HepG2 (cell line): ENCODE results near the gene HYPK. TPM values are rescaled to one million over a fixed set of nuclear protein-coding genes. Genes with fewer than 3 reads are reported as not detected.

ENCODE experiments used
- ARHGAP35 ChIP-seq: sonication (generic); formaldehyde crosslinking; IDR thresholded peaks from 2 replicates; pipeline ENCODE4 v1.9.0; 2022; ENCODE audit warnings: mild to moderate bottlenecking, inconsistent platforms, moderate library complexity, missing genetic modification reagents, borderline replicate concordance
- FOXA1 ChIP-seq, 2 experiments: fragments of 450-650 bp in 1 of 2; sonication (generic) in 1 of 2; formaldehyde crosslinking in 1 of 2; IDR thresholded peaks; 2 replicates each; pipeline versions ENCODE4 v1.4.0 to v1.6.1; 2016 to 2020; ENCODE audit warnings: missing genetic modification reagents in 1 of 2
- FOXJ3 ChIP-seq: sonication (generic); formaldehyde crosslinking; IDR thresholded peaks from 2 replicates; pipeline ENCODE4 v1.4.0; 2020; ENCODE audit warnings: missing genetic modification reagents, mild to moderate bottlenecking, borderline replicate concordance
- GATAD1 ChIP-seq: IDR thresholded peaks from 2 replicates; pipeline ENCODE4 v1.6.1; 2016; ENCODE audit warnings: missing genetic modification reagents, missing compliant biosample characterization
- HDAC2 ChIP-seq: sonication (generic); formaldehyde crosslinking; IDR thresholded peaks from 2 replicates; pipeline ENCODE4 v1.4.0; 2020; ENCODE audit warnings: missing genetic modification reagents
- HDAC6 ChIP-seq: fragments of 200-600 bp; sonication (generic); IDR thresholded peaks from 2 replicates; pipeline ENCODE4 v1.7.0; 2017; ENCODE audit warnings: mild to moderate bottlenecking, antibody characterized with exemption, low read length, low read depth
- KMT2B ChIP-seq: IDR thresholded peaks from 2 replicates; pipeline ENCODE4 v1.6.1; 2016; ENCODE audit warnings: missing genetic modification reagents, missing compliant biosample characterization
- NFYC ChIP-seq: IDR thresholded peaks from 2 replicates; pipeline ENCODE4 v1.6.1; 2016; ENCODE audit warnings: missing genetic modification reagents, missing compliant biosample characterization
- NRL ChIP-seq: sonication (generic); formaldehyde crosslinking; IDR thresholded peaks from 2 replicates; pipeline ENCODE4 v1.5.0; 2020; ENCODE audit warnings: missing genetic modification reagents, mild to moderate bottlenecking, moderate library complexity, borderline replicate concordance
- PCBP2 ChIP-seq: fragments of 200-400 bp; formaldehyde crosslinking; optimal IDR thresholded peaks from 2 replicates; pipeline ENCODE3; 2018; ENCODE audit warnings: low read length, low read depth; ENCODE audit not compliant: poor library complexity, severe bottlenecking
- SKI ChIP-seq: fragments of 450-650 bp; IDR thresholded peaks from one replicate; pipeline ENCODE4 v1.6.1; 2018; ENCODE audit warnings: mild to moderate bottlenecking; ENCODE audit not compliant: partially characterized antibody
- TCF7L2 ChIP-seq: IDR thresholded peaks from 2 replicates; pipeline ENCODE4 v1.6.1; 2011; ENCODE audit warnings: mild to moderate bottlenecking, low read depth, low read length, moderate library complexity
- ZBTB7B ChIP-seq: sonication (generic); formaldehyde crosslinking; IDR thresholded peaks from 2 replicates; pipeline ENCODE4 v1.4.0; 2020; ENCODE audit warnings: missing genetic modification reagents
- ZNF10 ChIP-seq: sonication (generic); formaldehyde crosslinking; IDR thresholded peaks from 2 replicates; pipeline ENCODE4 v1.4.0; 2020; ENCODE audit warnings: mild to moderate bottlenecking, low read depth, missing genetic modification reagents, borderline replicate concordance
- ZNF20 ChIP-seq: sonication (generic); formaldehyde crosslinking; IDR thresholded peaks from 2 replicates; pipeline ENCODE4 v1.4.0; 2020; ENCODE audit warnings: mild to moderate bottlenecking, moderate library complexity, missing genetic modification reagents
- ZNF263 ChIP-seq: sonication (generic); formaldehyde crosslinking; IDR thresholded peaks from 2 replicates; pipeline ENCODE4 v1.4.0; 2020; ENCODE audit warnings: missing genetic modification reagents
- ZNF577 ChIP-seq: sonication (generic); formaldehyde crosslinking; IDR thresholded peaks from 2 replicates; pipeline ENCODE4 v1.4.0; 2020; ENCODE audit warnings: mild to moderate bottlenecking, low read depth, missing genetic modification reagents, borderline replicate concordance
- ZNF598 ChIP-seq: sonication (generic); formaldehyde crosslinking; IDR thresholded peaks from 2 replicates; pipeline ENCODE4 v1.5.1; 2020; ENCODE audit warnings: mild to moderate bottlenecking, missing genetic modification reagents, borderline replicate concordance
- ZNF614 ChIP-seq: IDR thresholded peaks from 2 replicates; pipeline ENCODE4 v1.6.1; 2018; ENCODE audit warnings: missing biosample characterization, missing genetic modification reagents, inconsistent platforms, borderline replicate concordance
- ZNF644 ChIP-seq: IDR thresholded peaks from 2 replicates; pipeline ENCODE4 v1.6.1; 2016; ENCODE audit warnings: low read depth
- polyA plus RNA-seq, 8 experiments: library from polyadenylated mRNA; depleted of rRNA in 3 of 8; stranded (reverse) in 7 of 8; unstranded in 1 of 8; fragments of >200 nt; fragmentation: Illumina TruSeq in 4 of 8; extraction: Trizol in 4 of 8; gene quantifications; 2 replicates each; pipeline versions ENCODE4 v1.2.1 to v1.2.3, GENCODE V29; 2011 to 2016; ENCODE audit warnings: low read depth in 4 of 8, missing spikeins in 1 of 8, mixed read lengths in 1 of 8; ENCODE audit not compliant: insufficient read depth in 1 of 8
- total RNA-seq, 5 experiments: library from RNA; depleted of rRNA; stranded (reverse); fragments of >200 nt; fragmentation: Illumina TruSeq; extraction: Trizol; gene quantifications; 2 replicates each; pipeline ENCODE4 v1.2.3, GENCODE V29; 2016; ENCODE audit warnings: low read depth in 1 of 5
- TF ChIP-seq, protein P1 (sequence below): sonication (generic); formaldehyde crosslinking; conservative IDR thresholded peaks from 2 replicates; pipeline ENCODE4 v1.4.0; 2020; ENCODE audit warnings: missing genetic modification reagents
- TF ChIP-seq, protein P2 (sequence below): sonication (generic); formaldehyde crosslinking; IDR thresholded peaks from 2 replicates; pipeline ENCODE4 v1.4.0; 2020; ENCODE audit warnings: mild to moderate bottlenecking, missing genetic modification reagents
- TF ChIP-seq, protein P3 (sequence below): IDR thresholded peaks from 2 replicates; pipeline ENCODE4 v1.6.1; 2016; ENCODE audit warnings: mild to moderate bottlenecking
- TF ChIP-seq, protein P4 (sequence below): sonication (generic); formaldehyde crosslinking; IDR thresholded peaks from 2 replicates; pipeline ENCODE4 v1.4.0; 2020; ENCODE audit warnings: mild to moderate bottlenecking, missing genetic modification reagents

The HYPK gene
- total and polyA plus RNA-seq, 2 of the 13 experiments (the other 11 are each of a cell fraction or from before 2014, with no cell fraction given), result 13.5 to 16.5 TPM

DNA sequence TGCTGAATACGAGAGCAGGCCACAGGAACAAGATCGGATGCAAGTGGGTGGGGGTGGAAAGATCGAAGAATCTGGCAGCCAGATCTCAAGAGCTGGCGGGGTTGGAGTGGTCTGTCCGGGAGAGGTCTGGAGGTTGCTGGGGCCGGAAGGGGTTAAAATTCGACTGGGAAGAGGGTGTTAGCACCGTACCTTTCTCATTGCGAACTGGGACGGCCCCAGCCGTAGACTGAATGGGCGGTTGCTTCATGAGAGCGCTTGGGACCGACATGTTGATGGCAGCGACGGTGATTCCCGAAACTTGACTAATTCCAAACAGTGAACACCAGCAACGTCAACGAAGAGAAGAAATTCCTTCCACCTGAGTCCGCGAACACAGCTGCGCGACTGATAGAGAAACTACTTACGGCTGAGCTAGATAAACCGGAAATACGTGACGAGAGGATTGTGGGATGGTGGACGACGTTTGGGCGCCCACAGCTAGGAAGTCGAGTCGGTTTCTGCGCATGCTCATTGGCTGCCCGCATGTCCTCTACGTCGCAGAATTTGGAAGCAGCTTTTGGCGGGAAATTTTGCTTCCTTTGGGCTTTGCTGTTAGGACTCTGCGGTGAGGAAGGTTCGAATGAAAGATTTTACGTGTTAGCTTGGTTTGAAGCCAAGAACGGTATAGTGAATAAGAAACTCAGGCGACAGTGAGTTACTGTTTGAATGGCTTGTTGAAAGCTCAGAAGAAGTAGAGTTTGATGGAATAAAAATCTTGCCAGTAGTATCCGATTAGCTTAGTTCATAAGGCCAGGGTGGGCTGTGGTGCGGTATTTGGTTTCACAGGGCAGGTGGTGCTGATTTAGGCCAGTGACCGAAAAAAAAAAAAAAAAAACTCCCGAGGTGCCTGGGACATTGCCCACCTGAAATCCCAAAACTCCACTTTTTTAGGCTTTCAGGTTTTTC lies 24.2 kb downstream of the HYPK start, which contains the start of gene MFAP1 (continued):
- TF ChIP-seq, protein P1, sequence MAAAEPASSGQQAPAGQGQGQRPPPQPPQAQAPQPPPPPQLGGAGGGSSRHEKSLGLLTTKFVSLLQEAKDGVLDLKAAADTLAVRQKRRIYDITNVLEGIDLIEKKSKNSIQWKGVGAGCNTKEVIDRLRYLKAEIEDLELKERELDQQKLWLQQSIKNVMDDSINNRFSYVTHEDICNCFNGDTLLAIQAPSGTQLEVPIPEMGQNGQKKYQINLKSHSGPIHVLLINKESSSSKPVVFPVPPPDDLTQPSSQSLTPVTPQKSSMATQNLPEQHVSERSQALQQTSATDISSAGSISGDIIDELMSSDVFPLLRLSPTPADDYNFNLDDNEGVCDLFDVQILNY (CRISPR knock-in tag), result peak; percentile 77
- TF ChIP-seq TCF7L2, result no peak
- TF ChIP-seq ZNF263 (CRISPR knock-in tag), result peak; percentile 70; the same call in 1 of the 2 replicates
- TF ChIP-seq ZNF644 (CRISPR knock-in tag), result no peak
- TF ChIP-seq, protein P2, sequence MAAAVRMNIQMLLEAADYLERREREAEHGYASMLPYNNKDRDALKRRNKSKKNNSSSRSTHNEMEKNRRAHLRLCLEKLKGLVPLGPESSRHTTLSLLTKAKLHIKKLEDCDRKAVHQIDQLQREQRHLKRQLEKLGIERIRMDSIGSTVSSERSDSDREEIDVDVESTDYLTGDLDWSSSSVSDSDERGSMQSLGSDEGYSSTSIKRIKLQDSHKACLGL (CRISPR knock-in tag), result no peak
- peak; percentile 96 for TF ChIP-seq GATAD1
- TF ChIP-seq, protein P3, sequence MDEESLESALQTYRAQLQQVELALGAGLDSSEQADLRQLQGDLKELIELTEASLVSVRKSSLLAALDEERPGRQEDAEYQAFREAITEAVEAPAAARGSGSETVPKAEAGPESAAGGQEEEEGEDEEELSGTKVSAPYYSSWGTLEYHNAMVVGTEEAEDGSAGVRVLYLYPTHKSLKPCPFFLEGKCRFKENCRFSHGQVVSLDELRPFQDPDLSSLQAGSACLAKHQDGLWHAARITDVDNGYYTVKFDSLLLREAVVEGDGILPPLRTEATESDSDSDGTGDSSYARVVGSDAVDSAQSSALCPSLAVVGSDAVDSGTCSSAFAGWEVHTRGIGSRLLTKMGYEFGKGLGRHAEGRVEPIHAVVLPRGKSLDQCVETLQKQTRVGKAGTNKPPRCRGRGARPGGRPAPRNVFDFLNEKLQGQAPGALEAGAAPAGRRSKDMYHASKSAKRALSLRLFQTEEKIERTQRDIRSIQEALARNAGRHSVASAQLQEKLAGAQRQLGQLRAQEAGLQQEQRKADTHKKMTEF, result peak; percentile 80
- TF ChIP-seq, protein P4, sequence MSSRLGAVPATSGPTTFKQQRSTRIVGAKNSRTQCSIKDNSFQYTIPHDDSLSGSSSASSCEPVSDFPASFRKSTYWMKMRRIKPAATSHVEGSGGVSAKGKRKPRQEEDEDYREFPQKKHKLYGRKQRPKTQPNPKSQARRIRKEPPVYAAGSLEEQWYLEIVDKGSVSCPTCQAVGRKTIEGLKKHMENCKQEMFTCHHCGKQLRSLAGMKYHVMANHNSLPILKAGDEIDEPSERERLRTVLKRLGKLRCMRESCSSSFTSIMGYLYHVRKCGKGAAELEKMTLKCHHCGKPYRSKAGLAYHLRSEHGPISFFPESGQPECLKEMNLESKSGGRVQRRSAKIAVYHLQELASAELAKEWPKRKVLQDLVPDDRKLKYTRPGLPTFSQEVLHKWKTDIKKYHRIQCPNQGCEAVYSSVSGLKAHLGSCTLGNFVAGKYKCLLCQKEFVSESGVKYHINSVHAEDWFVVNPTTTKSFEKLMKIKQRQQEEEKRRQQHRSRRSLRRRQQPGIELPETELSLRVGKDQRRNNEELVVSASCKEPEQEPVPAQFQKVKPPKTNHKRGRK (CRISPR knock-in tag), result no peak
- TF ChIP-seq SKI, result peak; percentile 44
- 0 out of 2 replicates have a peak, but pooled peaks have one; percentile 27 for TF ChIP-seq ZNF614 (CRISPR knock-in tag)
- TF ChIP-seq ARHGAP35 (CRISPR knock-in tag), result 0 out of 2 replicates have a peak, but pooled peaks have one; percentile 44
- TF ChIP-seq ZNF10 (CRISPR knock-in tag), result no peak
- TF ChIP-seq ZBTB7B (CRISPR knock-in tag), result no peak
- no peak for TF ChIP-seq ZNF577 (CRISPR knock-in tag)
- no peak for TF ChIP-seq HDAC6
- TF ChIP-seq PCBP2, result no peak
- 0 out of 2 replicates have a peak, but pooled peaks have one; percentile 29 for TF ChIP-seq ZNF598
- TF ChIP-seq FOXA1 (IDR thresholded peaks at IDR 0.05), result no peak
- TF ChIP-seq FOXA1 (CRISPR knock-in tag; IDR thresholded peaks at IDR 0.05), result no peak
- peak; percentile 83 for TF ChIP-seq HDAC2 (CRISPR knock-in tag)
- TF ChIP-seq NFYC (CRISPR knock-in tag), result peak; percentile 53; the same call in 1 of the 2 replicates
- TF ChIP-seq ZNF20 (CRISPR knock-in tag), result no peak
- peak; percentile 77; the same call in 1 of the 2 replicates for TF ChIP-seq NRL
- peak; percentile 97 for TF ChIP-seq KMT2B
- TF ChIP-seq FOXJ3 (CRISPR knock-in tag), result peak; percentile 39; the same call in 1 of the 2 replicates
